ENCODE data around the gene DNAI7.

DNAI7 gene

DNA sequence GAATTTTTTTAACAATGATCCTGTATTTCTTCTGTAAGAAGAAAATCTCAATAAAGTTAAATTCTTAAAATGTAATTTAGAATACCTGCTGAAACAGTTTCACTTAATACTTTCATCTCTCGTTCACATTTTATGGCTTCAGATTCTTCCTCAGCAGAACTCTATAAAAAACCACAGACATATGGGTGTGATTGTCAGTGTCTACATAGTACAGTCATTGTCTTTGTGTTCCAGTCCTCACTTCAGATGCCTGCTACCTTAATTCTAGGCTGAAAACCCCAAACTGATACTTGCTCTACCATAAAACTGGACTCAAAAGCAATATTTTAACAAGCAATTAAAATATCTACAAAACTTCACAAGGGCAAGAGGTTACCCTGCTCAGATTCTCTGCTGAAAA lies 71.8 kb downstream of the DNAI7 start:
- DNase-seq (ENCODE audit: low read depth): no peak
- H3K4me3 ChIP-seq (ENCODE audit: low read length): no peak overlapping the region
- TF ChIP-seq, protein P1, sequence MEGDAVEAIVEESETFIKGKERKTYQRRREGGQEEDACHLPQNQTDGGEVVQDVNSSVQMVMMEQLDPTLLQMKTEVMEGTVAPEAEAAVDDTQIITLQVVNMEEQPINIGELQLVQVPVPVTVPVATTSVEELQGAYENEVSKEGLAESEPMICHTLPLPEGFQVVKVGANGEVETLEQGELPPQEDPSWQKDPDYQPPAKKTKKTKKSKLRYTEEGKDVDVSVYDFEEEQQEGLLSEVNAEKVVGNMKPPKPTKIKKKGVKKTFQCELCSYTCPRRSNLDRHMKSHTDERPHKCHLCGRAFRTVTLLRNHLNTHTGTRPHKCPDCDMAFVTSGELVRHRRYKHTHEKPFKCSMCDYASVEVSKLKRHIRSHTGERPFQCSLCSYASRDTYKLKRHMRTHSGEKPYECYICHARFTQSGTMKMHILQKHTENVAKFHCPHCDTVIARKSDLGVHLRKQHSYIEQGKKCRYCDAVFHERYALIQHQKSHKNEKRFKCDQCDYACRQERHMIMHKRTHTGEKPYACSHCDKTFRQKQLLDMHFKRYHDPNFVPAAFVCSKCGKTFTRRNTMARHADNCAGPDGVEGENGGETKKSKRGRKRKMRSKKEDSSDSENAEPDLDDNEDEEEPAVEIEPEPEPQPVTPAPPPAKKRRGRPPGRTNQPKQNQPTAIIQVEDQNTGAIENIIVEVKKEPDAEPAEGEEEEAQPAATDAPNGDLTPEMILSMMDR (conservative IDR thresholded peaks at IDR 0.05; ENCODE audit: low read length): no peak

DNA sequence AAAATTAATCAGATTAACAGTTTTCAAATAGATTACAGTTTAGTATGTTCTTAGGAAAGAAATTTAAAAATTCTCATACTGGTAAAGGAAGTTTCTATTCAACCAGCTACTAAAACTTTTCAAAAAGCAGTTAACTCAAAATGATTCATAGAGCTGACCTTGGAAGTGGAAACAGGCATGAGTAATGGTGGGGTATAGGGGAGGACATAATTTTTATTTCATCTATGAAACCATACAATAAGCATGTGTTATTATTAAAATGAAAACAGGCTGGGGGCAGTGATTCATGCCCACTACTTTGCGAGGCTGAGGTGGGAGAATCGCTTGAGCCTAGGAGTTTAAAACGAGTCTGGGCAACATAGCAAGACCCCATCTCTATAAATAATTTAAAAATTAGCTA lies 73.0 kb downstream of the DNAI7 start:
- no peak for DNase-seq (ENCODE audit: low read depth)
- TF ChIP-seq, protein P1 (conservative IDR thresholded peaks at IDR 0.05; ENCODE audit: low read length): no peak
- H3K4me3 ChIP-seq (ENCODE audit: low read length): no peak overlapping the region

DNA sequence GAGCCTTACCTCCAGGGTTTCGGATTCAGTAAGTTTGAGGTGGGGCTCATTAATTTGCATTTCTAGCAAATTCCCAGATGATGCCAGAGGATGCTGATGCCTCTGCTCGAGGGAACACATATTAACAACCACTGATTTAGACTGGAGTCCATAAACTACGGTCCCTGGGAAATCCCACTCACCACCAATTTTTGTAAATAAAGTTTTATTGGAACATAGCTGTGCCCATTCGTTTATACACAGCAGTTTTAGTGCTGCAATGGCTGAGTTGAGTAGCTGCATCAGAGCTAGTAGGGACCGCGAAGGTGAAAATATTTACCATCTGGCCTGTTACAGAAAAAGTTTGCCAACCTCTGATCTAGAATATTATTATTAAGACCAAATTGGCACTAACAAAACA lies 73.8 kb downstream of the DNAI7 start:
- H3K4me3 ChIP-seq (ENCODE audit: low read length): no peak overlapping the region
- TF ChIP-seq, protein P1 (conservative IDR thresholded peaks at IDR 0.05; ENCODE audit: low read length): no peak
- no peak for DNase-seq (ENCODE audit: low read depth)

DNA sequence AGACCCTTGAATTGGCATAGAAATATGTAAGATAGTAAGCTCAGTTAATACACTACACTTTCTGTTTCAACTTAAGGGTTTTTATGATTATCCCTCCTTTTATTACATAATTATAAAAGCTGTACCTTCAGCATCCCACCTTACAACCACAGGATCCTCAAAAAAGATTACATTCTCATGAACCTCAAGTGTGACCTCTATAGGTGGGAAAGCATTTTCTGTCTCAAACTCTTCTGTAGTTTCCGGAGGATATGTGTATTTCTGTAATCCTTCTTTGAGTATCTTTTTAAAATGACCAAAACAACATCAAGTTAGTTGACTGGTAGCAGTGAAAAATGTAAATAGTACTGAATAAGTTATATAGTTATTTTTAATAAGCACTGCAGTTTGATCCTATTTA lies 75.9 kb downstream of the DNAI7 start:
- no peak overlapping the region for H3K4me3 ChIP-seq (ENCODE audit: low read length)
- TF ChIP-seq, protein P1 (conservative IDR thresholded peaks at IDR 0.05; ENCODE audit: low read length): no peak; the same call in 1 of the 2 replicates
- DNase-seq (ENCODE audit: low read depth): no peak

DNA sequence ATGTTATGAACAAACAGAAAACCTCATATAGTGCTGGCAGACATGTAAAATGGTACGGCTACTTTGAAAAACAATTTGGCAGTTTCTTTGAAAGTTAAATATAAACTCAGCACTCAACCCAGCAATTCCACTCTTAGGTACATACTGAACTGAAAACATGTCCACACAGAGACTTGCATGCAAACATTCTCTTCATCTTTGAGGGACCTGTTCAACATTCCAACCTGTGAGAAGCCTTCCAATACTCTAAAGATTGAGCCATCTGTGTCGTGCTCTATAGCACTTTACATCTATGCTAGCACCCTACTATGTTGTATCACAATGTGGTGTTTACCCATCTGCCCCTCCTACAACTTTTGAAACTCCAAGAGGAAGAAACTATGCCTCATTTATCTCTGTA lies 79.3 kb downstream of the DNAI7 start:
- H3K4me3 ChIP-seq (ENCODE audit: low read length): no peak overlapping the region
- TF ChIP-seq, protein P1 (conservative IDR thresholded peaks at IDR 0.05; ENCODE audit: low read length): no peak
- no peak for DNase-seq (ENCODE audit: low read depth)

DNA sequence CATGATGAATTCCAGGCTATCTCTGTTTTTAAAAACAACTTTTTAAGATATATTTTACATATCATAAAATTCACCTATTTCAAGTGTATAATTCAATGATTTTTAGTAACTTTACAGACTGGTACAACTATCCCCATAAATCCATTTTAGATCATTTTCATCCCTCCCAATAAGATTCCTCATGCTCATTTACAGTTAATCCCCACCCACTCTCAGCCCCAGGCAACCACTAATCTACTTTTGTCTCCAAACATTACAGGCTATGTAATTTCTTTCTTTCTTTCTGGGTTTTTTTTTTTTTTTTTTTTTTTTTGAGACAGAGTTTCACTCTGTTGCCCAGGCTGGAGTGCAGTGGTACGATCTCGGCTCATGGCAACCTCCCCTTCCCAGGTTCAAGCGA lies 81.3 kb downstream of the DNAI7 start:
- TF ChIP-seq, protein P1 (conservative IDR thresholded peaks at IDR 0.05; ENCODE audit: low read length): no peak

DNA sequence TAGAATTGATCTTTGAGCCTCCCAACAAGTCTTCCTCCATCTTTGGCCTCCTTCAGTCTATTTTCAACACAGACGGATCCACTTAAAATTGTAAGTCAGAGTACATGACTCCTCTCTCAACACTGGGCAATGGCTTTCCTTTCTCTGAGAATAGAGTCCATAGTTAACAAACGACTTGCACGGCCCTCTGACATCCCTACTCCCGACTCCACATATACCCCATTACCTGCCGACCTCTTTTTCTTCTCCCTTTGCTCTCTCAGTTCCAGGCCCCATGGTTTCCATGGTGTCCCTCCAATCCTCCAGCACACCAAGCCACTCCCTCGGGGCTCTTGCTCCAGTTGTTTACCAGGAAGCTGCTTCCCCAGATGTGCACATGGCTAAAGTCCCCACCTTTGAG lies 84.7 kb downstream of the DNAI7 start:
- TF ChIP-seq, protein P1 (conservative IDR thresholded peaks at IDR 0.05; ENCODE audit: low read length): no peak
- H3K4me3 ChIP-seq (ENCODE audit: low read length): no peak overlapping the region
- DNase-seq (ENCODE audit: low read depth): no peak

More for the DNA sequence above, 81.3 kb downstream of the DNAI7 start:
- no peak overlapping the region for H3K4me3 ChIP-seq (ENCODE audit: low read length)
- no peak for DNase-seq (ENCODE audit: low read depth)

Data from AG10803 (cell line).